Nephron (organoid): Measurements from ENCODE around the gene HDAC2.
"Not testable (repeated sequence)": the region's sequence is repeated elsewhere in the genome, so short reads cannot be mapped to it uniquely, and the experiment has no call there.

Experiments used
- H3K27ac Mint-ChIP-seq, 3 experiments: 2 replicates each; pipeline ENCODE4 v1.8.0; 2020; ENCODE audit warnings: mixed read lengths in 3 of 3, mild to moderate bottlenecking in 2 of 3, moderate library complexity in 1 of 3
- H3K27me3 Mint-ChIP-seq: 2 replicates; pipeline ENCODE4 v1.8.0; 2021; ENCODE audit warnings: low read depth, mild to moderate bottlenecking, moderate library complexity, mixed read lengths
- H3K36me3 Mint-ChIP-seq: 2 replicates; pipeline ENCODE4 v1.8.0; 2020; ENCODE audit warnings: low read depth, mixed read lengths
- H3K4me1 Mint-ChIP-seq: 2 replicates; pipeline ENCODE4 v1.8.0; 2020; ENCODE audit warnings: mixed read lengths
- H3K4me3 Mint-ChIP-seq, 3 experiments: 2 replicates each; pipeline ENCODE4 v1.8.0; 2020; ENCODE audit warnings: mild to moderate bottlenecking in 3 of 3, mixed read lengths in 3 of 3, moderate library complexity in 2 of 3
- H3K9me3 Mint-ChIP-seq: 2 replicates; pipeline ENCODE4 v1.8.0; 2020; ENCODE audit warnings: mixed read lengths
- TF ChIP-seq, protein P1 (sequence below), 3 experiments: fragments of 200-600 bp; sonication (generic); IDR thresholded peaks; one replicate each; pipeline ENCODE4 v1.5.0; 2021; ENCODE audit warnings: antibody characterized with exemption in 3 of 3; ENCODE audit not compliant: unreplicated experiment in 3 of 3

Gene HDAC2

GRCh38 chr6:113923526-113923925, 47.4 kb downstream of the HDAC2 start:
- Mint-ChIP-seq H3K4me1 (peaks cover 5% of the 10 kb centered on the region), H3K27ac (peak overlapping the region; percentile 13 to 66 (median 24)), H3K36me3 (no peaks in the 10 kb centered on the region), H3K9me3 (peaks cover 3% of the 10 kb centered on the region), H3K4me3 (no peak overlapping the region), H3K27me3 (no peaks in the 10 kb centered on the region)
- TF ChIP-seq, protein P1, sequence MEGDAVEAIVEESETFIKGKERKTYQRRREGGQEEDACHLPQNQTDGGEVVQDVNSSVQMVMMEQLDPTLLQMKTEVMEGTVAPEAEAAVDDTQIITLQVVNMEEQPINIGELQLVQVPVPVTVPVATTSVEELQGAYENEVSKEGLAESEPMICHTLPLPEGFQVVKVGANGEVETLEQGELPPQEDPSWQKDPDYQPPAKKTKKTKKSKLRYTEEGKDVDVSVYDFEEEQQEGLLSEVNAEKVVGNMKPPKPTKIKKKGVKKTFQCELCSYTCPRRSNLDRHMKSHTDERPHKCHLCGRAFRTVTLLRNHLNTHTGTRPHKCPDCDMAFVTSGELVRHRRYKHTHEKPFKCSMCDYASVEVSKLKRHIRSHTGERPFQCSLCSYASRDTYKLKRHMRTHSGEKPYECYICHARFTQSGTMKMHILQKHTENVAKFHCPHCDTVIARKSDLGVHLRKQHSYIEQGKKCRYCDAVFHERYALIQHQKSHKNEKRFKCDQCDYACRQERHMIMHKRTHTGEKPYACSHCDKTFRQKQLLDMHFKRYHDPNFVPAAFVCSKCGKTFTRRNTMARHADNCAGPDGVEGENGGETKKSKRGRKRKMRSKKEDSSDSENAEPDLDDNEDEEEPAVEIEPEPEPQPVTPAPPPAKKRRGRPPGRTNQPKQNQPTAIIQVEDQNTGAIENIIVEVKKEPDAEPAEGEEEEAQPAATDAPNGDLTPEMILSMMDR (IDR thresholded peaks at IDR 0.05; ENCODE audit: unreplicated experiment in 3 of 3) = no peak

DNA sequence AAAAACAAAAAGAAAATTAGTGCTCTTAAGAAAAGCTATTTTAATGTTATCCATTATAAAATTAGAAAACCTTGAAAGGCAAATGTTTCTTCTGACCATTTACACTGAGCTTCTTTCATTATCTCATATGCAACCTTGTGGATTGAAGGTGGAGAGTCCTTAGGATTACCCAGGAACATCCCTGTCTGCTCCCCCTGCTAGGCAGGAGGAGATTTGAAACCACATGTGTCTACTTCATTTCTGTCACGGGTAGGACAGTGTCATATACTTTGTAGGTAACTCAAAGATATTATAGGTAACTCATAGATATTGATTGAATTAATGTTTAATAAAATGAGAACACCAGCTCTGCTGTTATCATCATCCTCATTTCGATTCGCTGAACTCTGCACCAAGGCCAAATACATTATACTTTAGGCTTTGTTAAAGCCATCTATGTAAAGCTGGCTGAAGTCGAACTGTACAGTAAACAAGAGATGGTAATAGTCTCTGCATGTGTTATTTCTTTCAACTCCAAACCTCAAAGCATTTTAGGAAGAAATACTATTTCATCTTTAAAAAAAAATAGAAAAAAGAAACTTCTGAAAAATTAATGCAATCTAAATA, 49.5 kb downstream of the HDAC2 start:
- TF ChIP-seq, protein P1 (IDR thresholded peaks at IDR 0.05; ENCODE audit: unreplicated experiment in 3 of 3) = no peak
- no peak overlapping the region for H3K27ac Mint-ChIP-seq
- no peaks in the 10 kb centered on the region for H3K36me3 Mint-ChIP-seq
- no peak overlapping the region for H3K4me3 Mint-ChIP-seq
- no peaks in the 10 kb centered on the region for H3K4me1 Mint-ChIP-seq
- no peaks in the 10 kb centered on the region for H3K9me3 Mint-ChIP-seq
- H3K27me3 Mint-ChIP-seq = no peaks in the 10 kb centered on the region

DNA sequence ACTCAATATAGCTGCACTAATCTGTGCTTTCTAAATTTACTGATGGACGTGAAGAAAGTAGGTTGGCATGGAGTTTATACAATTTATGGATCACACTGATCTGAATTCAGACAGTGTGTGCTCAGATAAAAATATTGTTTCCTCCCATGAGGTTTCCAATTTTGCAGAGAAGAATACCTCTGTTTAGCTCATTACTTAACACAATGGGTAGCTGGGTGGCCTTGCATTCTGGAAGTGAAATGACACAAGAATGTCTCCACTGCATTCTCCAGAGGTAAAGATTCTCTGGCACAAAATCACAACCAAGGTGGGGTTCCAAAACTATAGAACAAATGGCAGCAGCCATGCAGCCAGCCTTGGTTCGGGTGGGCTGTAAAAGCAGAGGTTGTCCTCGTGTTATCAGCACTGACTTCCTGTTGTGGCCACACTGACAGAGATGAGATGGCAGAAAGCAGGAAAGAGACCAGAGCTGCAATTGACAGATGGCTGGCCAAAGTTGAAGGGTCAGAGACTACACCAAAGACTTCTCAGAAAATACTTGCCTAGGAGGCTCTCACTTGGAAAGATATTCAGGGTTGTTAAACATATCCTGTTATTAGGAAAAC, 50.2 kb downstream of the HDAC2 start:
- no peaks in the 10 kb centered on the region for H3K36me3 Mint-ChIP-seq
- no peaks in the 10 kb centered on the region for H3K27me3 Mint-ChIP-seq
- H3K4me3 Mint-ChIP-seq = no peak overlapping the region
- no peak overlapping the region for H3K27ac Mint-ChIP-seq
- H3K9me3 Mint-ChIP-seq = no peaks in the 10 kb centered on the region
- H3K4me1 Mint-ChIP-seq = no peaks in the 10 kb centered on the region
- TF ChIP-seq, protein P1 (IDR thresholded peaks at IDR 0.05; ENCODE audit: unreplicated experiment in 3 of 3) = no peak

DNA sequence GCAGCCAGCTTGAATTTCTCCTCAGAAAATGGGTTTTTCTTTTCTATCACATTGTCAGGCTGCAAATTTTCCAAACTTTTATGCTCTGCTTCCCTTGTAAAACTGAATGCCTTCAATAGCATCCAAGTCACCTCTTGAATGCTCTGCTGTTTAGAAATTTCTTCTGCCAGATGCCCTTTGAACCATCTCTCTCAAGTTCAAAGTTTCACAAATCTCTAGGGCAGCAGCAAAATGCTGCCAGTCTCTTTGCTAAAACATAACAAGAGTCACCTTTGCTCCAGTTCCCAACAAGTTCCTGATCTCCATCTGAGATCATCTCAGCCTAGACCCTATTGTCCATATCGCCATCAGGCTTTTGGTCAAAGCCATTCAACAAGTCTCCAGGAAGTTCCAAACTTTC, 60.7 kb downstream of the HDAC2 start:
- not testable (repeated sequence) for H3K4me3 Mint-ChIP-seq, H3K36me3 Mint-ChIP-seq
- peaks cover 13% of the 10 kb centered on the region for H3K4me1 Mint-ChIP-seq

DNA sequence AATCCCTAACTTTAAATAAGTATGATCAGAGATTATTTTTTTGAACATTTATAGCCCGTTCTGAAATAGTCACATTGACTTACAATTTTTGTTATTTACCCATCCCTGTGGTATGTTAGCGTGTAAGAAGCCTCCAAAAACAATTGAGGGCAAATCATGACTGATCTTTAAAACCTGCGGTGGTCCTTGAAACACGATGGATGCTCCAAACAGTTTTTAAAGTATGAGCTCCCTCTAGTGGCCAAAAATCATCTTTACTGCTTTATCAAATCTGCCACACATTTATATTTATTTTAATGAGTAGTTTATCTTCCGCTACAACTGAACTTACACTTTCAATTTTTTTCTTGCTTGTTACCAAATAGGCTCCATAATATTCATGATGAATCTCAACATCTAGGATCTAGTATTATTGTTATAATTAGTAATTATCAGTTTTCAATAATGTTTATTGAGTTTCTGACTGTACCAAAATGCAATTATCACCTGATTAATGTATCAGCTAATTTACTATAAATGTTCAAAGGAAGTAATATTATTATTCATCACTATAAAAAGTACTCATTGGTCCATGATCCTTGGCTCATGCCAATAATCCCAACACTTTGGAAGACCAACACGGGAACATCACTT, 61.6 kb downstream of the HDAC2 start:
- peaks cover 5% of the 10 kb centered on the region for H3K36me3 Mint-ChIP-seq
- no peaks in the 10 kb centered on the region for H3K27me3 Mint-ChIP-seq
- H3K9me3 Mint-ChIP-seq = peaks cover 5% of the 10 kb centered on the region
- H3K4me1 Mint-ChIP-seq = peaks cover 22% of the 10 kb centered on the region
- H3K4me3 Mint-ChIP-seq = no peak overlapping the region
- peak overlapping the region in 2 of 3 experiments; percentile 28 to 85 for H3K27ac Mint-ChIP-seq
- TF ChIP-seq, protein P1 (IDR thresholded peaks at IDR 0.05; ENCODE audit: unreplicated experiment in 3 of 3) = peak; percentile 74 to 82 (median 78)

More for the DNA sequence above, 60.7 kb downstream of the HDAC2 start:
- not testable (repeated sequence) for H3K27me3 Mint-ChIP-seq, H3K9me3 Mint-ChIP-seq, H3K27ac Mint-ChIP-seq

DNA sequence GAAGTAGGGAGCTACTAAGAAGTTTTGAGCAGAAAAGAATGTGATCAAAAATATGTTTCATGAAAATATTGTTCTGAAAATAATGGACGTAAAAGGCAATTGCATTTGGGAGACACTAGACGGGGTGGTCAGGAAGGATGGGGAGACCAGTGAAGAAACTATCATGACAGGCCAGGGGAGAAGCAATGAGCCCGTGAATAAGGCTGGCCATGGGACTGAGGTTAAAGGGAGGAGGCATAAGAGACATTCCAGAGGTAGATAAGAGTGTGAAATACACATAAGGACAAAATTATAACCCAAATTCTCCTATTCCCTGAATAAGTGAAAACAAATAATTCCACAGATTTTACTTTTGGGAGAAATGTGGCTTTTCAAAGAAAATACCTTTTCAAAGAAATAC, 62.1 kb downstream of the HDAC2 start:
- Mint-ChIP-seq H3K36me3 (peaks cover 5% of the 10 kb centered on the region), H3K27ac (peak overlapping the region in 2 of 3 experiments; percentile 12 to 28), H3K27me3 (no peaks in the 10 kb centered on the region), H3K4me3 (no peak overlapping the region), H3K4me1 (peaks cover 28% of the 10 kb centered on the region), H3K9me3 (peaks cover 5% of the 10 kb centered on the region)
- TF ChIP-seq, protein P1 (IDR thresholded peaks at IDR 0.05; ENCODE audit: unreplicated experiment in 3 of 3) = no peak
